GM12874 (cell line): ENCODE results near the gene PSMC3IP.

Source experiments
- CTCF ChIP-seq: IDR thresholded peaks from 2 replicates; pipeline ENCODE4 v1.5.1; 2011; ENCODE audit warnings: low read depth, mild to moderate bottlenecking, control low read depth, low read length, moderate library complexity; ENCODE audit not compliant: insufficient read depth

The PSMC3IP gene

GRCh38 chr17:42535155-42536047, 42.1 kb downstream of the PSMC3IP start:
- TF ChIP-seq CTCF = no peak

- peak; percentile 57 for TF ChIP-seq CTCF
Measured at GRCh38 chr17:42531455-42532354, 45.8 kb downstream of the PSMC3IP start.

DNA sequence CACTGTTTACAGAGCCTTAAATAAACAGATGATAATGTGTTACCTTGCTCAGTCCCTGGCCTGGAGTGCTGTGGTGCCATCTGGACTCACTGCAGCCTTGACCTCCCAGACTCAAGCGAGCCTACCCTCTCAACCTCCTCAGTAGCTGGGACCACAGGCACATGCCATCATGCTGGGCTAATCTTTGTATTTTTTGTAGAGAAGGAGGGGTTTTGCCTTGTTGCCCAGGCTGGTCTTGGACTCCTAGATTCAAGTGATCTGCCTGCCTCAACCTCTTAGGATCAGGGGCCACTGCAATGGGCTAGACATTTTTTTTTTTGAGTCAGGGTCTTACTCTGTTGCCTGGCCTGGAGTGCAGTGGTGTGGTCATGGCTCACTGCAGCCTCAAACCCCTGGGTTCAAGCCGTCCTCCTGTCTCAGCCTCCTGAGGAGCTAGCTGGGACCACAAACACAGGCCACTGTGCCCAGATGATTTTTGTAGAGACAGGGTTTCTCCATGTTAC, 46.5 kb downstream of the PSMC3IP start:
- no peak for TF ChIP-seq CTCF

DNA sequence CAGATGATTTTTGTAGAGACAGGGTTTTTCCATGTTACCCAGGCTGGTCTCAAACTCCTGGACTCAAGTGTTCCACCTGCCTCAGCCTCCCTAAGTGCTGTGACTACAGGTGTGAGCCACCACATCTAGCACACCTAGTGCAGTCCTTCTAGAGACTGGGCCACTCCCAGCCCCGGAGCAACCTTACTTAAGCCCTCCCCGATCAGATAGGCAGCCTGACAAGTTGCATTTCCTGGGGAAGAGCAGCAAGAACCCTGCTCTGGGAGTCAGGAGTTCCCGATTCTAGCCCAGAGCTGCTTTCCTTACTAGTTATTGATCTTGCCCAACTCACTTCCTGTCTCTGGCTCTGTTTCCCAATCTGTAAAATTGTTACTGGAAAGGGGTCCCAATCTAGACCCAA, 48.5 kb downstream of the PSMC3IP start:
- TF ChIP-seq CTCF = no peak

GRCh38 chr17:42527932-42528331, 49.6 kb downstream of the PSMC3IP start:
- TF ChIP-seq CTCF = no peak

GRCh38 chr17:42526031-42526444, 51.5 kb downstream of the PSMC3IP start:
- TF ChIP-seq CTCF = no peak

DNA sequence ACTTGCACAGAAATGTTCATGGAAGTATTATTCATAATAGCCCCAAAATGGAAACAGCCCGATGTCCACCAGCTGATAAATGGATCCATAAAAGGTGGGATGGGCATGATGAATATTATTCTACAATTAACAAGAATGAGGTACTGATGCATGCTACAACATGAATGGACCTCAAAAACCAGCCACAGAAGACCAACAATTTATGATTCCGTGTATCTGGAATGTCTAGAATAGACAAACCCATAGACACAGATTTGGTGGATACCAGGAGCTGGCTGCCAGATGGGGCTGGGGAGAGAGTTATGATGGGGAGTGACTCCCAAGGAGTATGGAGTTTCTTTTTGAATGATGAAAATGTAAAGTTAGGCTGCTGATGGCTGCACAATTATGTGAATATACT, 52.3 kb downstream of the PSMC3IP start:
- no peak for TF ChIP-seq CTCF
